Right atrium auricular region (tissue), 2 donors: Measurements from ENCODE around the gene ILKAP. TPM values are rescaled to one million over a fixed set of nuclear protein-coding genes. Genes with fewer than 3 reads are reported as not detected.

ENCODE experiments used
- DNase-seq: peaks from one replicate; pipeline ENCODE4 v3.0.0-alpha.2; 2019; ENCODE audit warnings: low spot score
- H3K27ac ChIP-seq, 2 donors: fragments of 200-600 bp; sonication (generic); 1 replicate in 1 of 2; 2 replicates in 1 of 2; pipeline ENCODE4 v1.5.1; 2016 to 2019
- H3K27me3 ChIP-seq, 2 donors: fragments of 200-600 bp; sonication (generic); one replicate each; pipeline versions ENCODE4 v1.5.1 to v1.6.0; 2017 to 2019
- H3K36me3 ChIP-seq: fragments of 200-600 bp; sonication (generic); one replicate; pipeline ENCODE4 v1.5.1; 2016
- H3K4me1 ChIP-seq, 2 donors: fragments of 200-600 bp; sonication (generic); one replicate each; pipeline versions ENCODE4 v1.5.1 to v1.6.0; 2017 to 2019
- H3K4me3 ChIP-seq, 2 donors: fragments of 200-600 bp; sonication (generic); 1 replicate in 1 of 2; 2 replicates in 1 of 2; pipeline ENCODE4 v1.5.1; 2017 to 2019; ENCODE audit warnings: mild to moderate bottlenecking in 1 of 2, moderate library complexity in 1 of 2
- H3K9me3 ChIP-seq, 2 donors: fragments of 200-600 bp; sonication (generic); one replicate each; pipeline ENCODE4 v1.5.1; 2019
- total RNA-seq, 2 donors: library from RNA; depleted of rRNA; stranded (reverse); fragments of >200 nt; gene quantifications; one replicate each; pipeline ENCODE4 v1.1.0, GENCODE V29; 2016
- TF ChIP-seq, protein P1 (sequence below), 2 donors: fragments of 200-600 bp; sonication (generic); IDR thresholded peaks; one replicate each; pipeline ENCODE4 v1.5.1; 2019; ENCODE audit warnings: antibody characterized with exemption in 2 of 2

Gene ILKAP
- total RNA-seq = 10 to 100 TPM; 15.9 to 17.6 TPM

- TF ChIP-seq, protein P1, sequence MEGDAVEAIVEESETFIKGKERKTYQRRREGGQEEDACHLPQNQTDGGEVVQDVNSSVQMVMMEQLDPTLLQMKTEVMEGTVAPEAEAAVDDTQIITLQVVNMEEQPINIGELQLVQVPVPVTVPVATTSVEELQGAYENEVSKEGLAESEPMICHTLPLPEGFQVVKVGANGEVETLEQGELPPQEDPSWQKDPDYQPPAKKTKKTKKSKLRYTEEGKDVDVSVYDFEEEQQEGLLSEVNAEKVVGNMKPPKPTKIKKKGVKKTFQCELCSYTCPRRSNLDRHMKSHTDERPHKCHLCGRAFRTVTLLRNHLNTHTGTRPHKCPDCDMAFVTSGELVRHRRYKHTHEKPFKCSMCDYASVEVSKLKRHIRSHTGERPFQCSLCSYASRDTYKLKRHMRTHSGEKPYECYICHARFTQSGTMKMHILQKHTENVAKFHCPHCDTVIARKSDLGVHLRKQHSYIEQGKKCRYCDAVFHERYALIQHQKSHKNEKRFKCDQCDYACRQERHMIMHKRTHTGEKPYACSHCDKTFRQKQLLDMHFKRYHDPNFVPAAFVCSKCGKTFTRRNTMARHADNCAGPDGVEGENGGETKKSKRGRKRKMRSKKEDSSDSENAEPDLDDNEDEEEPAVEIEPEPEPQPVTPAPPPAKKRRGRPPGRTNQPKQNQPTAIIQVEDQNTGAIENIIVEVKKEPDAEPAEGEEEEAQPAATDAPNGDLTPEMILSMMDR (IDR thresholded peaks at IDR 0.05) = peak in 1 of 2 donors; percentile 8
- peaks cover 0 to 25% of the 10 kb centered on the region in 2 donors for H3K4me1 ChIP-seq
- peak; percentile 83 for DNase-seq
- no peaks in the 10 kb centered on the region for H3K27me3 ChIP-seq
- H3K36me3 ChIP-seq = no peaks in the 10 kb centered on the region
- no peaks in the 10 kb centered on the region for H3K9me3 ChIP-seq
- H3K4me3 ChIP-seq = peak within 1 kb of the TSS; percentile 78 to 80
- H3K27ac ChIP-seq = peak within 1 kb of the TSS; percentile 86 to 90
These were observed at the start of gene ILKAP for GRCh38 chr2:238203094-238203972. Gene ILKAP (minus strand): TSS chr2:238203695. CDS start chr2:238203553, 142 bp downstream.

- Histone ChIP-seq H3K36me3 (peaks cover 91% of the 10 kb centered on the region), H3K4me3 (no peak overlapping the region), H3K27ac (no peak overlapping the region), H3K27me3 (no peaks in the 10 kb centered on the region), H3K9me3 (no peaks in the 10 kb centered on the region), H3K4me1 (peaks cover 0 to 4% of the 10 kb centered on the region in 2 donors)
- no peak for DNase-seq
- TF ChIP-seq, protein P1 (IDR thresholded peaks at IDR 0.05) = no peak
These were observed 49.5 kb upstream of the ILKAP start for GRCh38 chr2:238252766-238253630.

DNA sequence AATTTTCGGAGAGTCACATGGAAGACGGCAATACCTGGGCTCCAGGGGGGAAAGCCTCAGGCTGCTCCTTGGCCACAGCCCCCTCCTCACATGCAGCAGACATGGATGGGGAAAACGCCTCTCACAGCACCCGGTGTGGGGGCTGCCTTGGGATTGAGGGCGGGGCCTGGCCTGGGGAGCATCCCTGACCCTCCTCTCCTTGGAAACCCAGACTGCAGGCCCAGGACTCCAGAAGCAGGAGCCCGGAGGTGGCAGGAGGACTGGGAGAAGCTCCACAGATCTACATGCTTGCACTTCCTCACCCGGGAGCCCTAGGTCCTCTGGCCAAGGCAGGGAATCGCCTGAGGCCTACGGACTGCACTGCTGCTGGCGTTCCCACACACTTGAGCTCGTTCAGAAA is 48.5 kb upstream of the ILKAP start:
- H3K27ac ChIP-seq = no peak overlapping the region
- DNase-seq = no peak
- TF ChIP-seq, protein P1 (IDR thresholded peaks at IDR 0.05) = no peak

DNA sequence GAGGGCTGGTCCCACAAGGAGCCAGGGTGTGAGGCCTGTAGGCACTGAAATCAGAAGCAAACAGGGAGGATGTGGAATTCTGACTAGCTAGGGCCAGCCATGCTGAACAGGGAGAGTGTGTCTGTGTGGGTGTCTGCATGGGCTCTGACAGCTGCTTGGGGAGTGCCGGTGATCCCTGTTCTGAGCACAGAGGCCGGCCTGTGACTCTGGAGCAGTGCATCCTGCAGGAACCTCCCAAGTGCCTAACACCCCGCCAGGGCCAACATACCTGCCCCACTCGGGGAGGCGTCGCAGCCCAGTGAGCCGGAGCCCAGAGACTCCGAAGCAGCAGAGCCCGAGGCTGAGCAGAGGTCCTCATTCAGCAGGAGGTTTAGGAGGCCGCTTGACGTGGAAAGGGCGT is 47.8 kb upstream of the ILKAP start:
- H3K27me3 ChIP-seq = no peaks in the 10 kb centered on the region
- H3K9me3 ChIP-seq = no peaks in the 10 kb centered on the region
- peaks cover 77% of the 10 kb centered on the region for H3K36me3 ChIP-seq
- TF ChIP-seq, protein P1 (IDR thresholded peaks at IDR 0.05) = no peak
- peaks cover 0 to 7% of the 10 kb centered on the region in 2 donors for H3K4me1 ChIP-seq
- DNase-seq = no peak
- H3K4me3 ChIP-seq = no peak overlapping the region
- H3K27ac ChIP-seq = no peak overlapping the region

More for the DNA sequence above, 48.5 kb upstream of the ILKAP start:
- peaks cover 81% of the 10 kb centered on the region for H3K36me3 ChIP-seq
- H3K9me3 ChIP-seq = no peaks in the 10 kb centered on the region
- H3K4me3 ChIP-seq = no peak overlapping the region
- H3K4me1 ChIP-seq = peaks cover 0 to 7% of the 10 kb centered on the region in 2 donors
- H3K27me3 ChIP-seq = no peaks in the 10 kb centered on the region

DNA sequence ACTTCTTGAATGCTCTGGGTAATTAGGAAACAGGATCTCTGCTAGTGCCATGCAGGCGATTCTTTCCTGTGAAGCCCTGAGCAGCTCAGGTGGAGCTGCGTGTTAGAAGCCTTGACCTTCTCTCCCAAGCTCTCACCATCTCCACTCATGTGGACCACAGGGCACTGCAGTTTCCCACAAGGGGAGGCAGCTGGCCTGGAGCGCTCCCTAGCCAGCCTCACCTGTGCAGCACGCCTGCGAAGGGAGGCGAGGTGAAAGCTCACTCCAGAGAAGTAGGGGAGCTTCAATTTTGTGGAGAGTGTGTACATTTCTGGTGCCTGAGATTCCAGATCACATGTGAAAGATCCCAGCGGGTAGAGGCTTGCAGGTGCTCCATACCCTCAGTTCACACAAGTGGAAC is 47.4 kb upstream of the ILKAP start:
- Histone ChIP-seq H3K9me3 (no peaks in the 10 kb centered on the region), H3K27me3 (no peaks in the 10 kb centered on the region), H3K4me3 (no peak overlapping the region), H3K27ac (no peak overlapping the region), H3K36me3 (peaks cover 74% of the 10 kb centered on the region), H3K4me1 (peaks cover 0 to 7% of the 10 kb centered on the region in 2 donors)
- no peak for DNase-seq
- TF ChIP-seq, protein P1 (IDR thresholded peaks at IDR 0.05) = no peak
